Activated gamma-delta T cell (primary cell): ENCODE results near the gene CC2D1A.
A peak's percentile ranks its signal among the peaks of the same experiment; 100 is the strongest.

Experiments
- DNase-seq: peaks from one replicate; lab custom pipeline; 2025; lab: John Stamatoyannopoulos, UW

The CC2D1A gene

DNA sequence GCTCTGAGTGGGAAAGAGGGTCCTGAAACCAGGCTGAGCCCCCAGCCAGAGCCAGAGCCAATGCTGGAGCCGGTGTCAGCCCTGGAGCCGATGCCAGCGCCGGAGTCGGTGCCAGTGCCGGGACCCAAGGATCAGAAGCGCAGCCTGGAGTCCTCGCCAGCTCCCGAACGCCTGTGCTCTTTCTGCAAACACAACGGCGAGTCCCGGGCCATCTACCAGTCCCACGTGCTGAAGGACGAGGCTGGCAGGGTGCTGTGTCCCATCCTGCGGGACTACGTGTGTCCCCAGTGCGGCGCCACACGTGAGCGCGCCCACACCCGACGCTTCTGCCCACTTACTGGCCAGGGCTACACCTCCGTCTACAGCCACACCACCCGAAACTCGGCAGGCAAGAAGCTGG is 28.7 kb upstream of the CC2D1A start:
- DNase-seq: no peak

GRCh38 chr19:13880059-13881043 is 25.6 kb upstream of the CC2D1A start:
- peak; percentile 96 for DNase-seq

GRCh38 chr19:13881251-13881691 is 24.7 kb upstream of the CC2D1A start:
- no peak for DNase-seq

DNA sequence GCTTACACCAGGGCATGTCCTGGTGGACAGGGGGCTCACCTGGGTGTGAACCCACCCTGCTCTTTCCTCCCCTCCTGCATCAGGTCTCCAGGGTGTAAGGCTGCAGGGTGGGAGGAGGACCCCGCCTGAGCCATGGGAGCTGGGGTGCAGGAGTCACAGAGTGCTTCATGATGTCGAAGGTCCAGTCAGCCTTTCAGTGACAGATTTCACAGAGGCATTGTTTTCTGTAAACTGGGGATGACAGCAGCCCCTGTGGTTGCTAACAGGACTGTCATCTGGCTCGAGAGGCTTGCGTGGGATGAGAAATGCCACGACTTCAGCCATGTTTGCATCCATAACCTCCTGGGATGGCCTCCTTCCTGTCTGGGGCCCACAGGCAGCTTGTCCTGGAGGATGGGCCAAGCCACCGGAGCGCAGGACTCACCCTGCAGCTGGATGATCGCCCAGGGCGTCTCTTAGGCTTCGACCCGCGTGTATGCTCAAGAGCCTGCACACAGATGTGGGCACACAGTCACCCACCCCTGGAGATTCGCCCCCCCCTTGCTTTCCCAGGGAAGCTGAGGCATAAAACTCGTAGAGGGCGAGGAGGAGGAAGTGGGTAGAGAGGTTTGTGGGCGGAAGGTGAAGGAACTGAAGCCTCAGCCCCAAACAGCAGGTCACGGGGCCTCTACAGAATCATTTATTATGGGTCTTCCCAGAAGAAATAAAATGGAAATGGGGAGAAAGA is 24.1 kb upstream of the CC2D1A start:
- DNase-seq: no peak

DNA sequence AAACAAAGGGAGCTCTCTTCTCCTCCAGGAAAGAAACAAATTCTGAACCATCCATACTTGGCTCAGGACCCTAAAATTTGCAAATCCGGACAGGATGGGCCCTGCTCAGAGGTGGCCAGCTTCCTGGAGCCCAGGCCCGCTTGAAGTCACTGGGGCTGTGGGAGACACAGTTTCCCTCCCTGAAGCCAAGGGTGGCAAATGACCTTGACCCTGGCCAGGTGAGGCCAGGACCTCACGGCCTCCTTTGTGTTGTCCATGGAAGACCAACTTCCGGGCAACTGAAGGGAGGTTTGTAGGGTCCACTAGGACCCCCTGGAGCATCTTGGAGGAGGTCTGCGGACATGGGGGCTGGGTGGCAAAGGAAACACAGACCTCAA is 23.6 kb upstream of the CC2D1A start:
- DNase-seq: no peak

GRCh38 chr19:13882836-13883235 is 23.2 kb upstream of the CC2D1A start:
- DNase-seq: no peak

- DNase-seq: no peak
These were observed 22.4 kb upstream of the CC2D1A start for GRCh38 chr19:13883516-13884064.

GRCh38 chr19:13884726-13885591 is 21.0 kb upstream of the CC2D1A start:
- DNase-seq: no peak

- DNase-seq: no peak
These were observed 20.1 kb upstream of the CC2D1A start for GRCh38 chr19:13885826-13886365.

- no peak for DNase-seq
These were observed 19.0 kb upstream of the CC2D1A start for GRCh38 chr19:13887018-13887436.

- no peak for DNase-seq
These were observed 18.5 kb upstream of the CC2D1A start for GRCh38 chr19:13887517-13887916.

DNA sequence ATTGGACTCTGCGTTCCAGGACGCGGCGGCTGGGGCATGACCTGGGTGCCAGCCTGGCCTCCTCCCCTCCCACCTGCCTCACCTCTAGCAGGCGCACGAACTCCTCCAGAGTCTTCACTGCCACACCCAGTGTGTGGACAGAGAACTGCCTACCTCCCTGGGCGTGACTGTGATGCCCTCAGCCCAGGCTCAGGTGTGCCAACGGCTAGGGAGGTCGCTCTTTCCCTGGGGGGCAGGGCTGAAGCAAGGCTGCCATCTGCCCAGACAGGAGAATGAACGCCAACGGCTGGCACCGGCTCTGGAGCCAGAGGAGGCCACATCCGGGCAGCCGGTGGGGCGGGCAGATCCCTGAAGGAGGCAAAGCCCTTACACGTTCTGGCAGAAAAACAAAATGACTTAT is 17.7 kb upstream of the CC2D1A start:
- DNase-seq: no peak

GRCh38 chr19:13890136-13890535 is 15.9 kb upstream of the CC2D1A start:
- DNase-seq: no peak

DNA sequence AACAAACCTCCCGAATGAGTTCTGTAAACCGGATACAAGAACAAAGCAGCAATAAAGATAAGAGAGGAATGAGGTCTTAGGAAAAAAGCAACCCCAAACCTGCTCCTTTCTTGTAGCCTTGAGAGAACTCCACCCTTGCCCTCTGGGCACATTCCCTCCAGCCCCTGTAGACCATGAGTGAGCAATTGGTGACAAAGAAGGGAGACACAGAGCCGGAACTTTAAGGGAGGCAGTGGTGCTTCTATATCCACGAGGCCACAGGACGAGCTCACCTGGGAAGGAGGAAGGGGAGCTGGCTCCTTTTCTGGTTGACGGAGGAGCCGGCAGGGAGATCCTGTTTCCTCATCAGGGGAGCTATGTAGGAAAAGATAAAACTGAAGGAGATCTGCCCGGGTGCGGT is 13.1 kb upstream of the CC2D1A start:
- DNase-seq: no peak

DNA sequence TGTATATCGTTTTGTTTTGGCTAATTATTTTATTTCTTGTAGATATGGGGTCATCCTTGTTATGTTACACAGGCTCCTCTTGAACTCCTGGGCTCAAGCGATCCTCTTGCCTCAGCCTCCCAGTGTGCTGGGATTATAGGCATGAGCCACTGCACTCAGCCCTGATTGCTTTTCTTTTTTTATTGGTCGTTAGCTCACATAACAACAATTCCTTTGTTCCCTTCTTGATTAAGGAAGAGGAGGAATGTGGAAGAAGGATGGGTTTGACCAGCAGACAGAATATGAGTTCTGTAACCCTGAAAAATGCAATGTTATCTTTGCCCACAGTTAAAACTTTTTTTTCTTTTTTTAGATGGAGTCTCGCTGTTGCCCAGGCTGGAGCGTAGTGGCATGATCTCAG is 11.4 kb upstream of the CC2D1A start:
- no peak for DNase-seq

DNA sequence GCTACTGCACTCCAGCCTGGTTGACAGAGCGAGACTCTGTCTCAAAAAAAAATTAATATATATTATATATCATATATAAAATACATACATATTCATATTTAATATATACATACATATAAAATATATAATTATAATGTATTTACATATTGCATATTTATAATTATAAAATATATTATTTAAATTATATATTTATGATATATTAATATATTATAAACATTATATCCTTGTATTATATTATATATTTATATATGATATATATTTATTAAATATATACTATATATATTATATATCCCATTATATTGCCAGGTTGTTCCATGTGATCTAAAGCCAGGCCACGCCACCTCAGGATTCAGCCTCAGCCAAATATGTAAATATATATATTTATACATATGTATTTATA is 9.8 kb upstream of the CC2D1A start:
- DNase-seq: no peak

DNA sequence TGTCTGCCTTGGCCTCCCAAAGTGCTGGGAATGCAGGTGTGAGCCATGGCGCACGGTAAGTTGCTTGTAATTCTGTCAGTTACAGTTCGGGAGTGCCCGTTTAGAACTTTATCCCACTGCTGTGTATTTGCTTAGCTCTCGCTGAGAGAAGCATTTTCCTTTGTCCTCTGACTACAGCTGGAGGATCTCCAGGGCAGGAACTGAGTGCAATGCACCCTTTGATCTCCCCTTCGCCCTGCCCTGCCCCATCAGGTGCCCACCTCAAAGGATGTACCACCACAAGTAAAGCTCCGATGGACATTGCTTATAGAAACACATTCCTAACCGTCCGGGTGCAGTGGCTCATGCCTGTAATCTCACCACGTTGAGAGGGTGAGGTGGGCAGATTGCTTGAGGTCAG is 6.6 kb upstream of the CC2D1A start:
- no peak for DNase-seq

- DNase-seq: no peak
These were observed 6.0 kb upstream of the CC2D1A start for GRCh38 chr19:13899912-13900584.

GRCh38 chr19:13902993-13903555 is 2.9 kb upstream of the CC2D1A start:
- no peak for DNase-seq

- DNase-seq: no peak
These were observed 512 bp downstream of the CC2D1A start for GRCh38 chr19:13906521-13906904.

GRCh38 chr19:13906910-13907309 is 909 bp downstream of the CC2D1A start:
- no peak for DNase-seq
